Smooth muscle cell of the brain vasculature (primary cell): ENCODE results near the gene INVS.
"Not testable (repeated sequence)": the region's sequence is repeated elsewhere in the genome, so short reads cannot be mapped to it uniquely, and the experiment has no call there.

Experiments
- DNase-seq: peaks from one replicate; pipeline ENCODE4 v3.0.0-alpha.2; 2012; ENCODE audit warnings: low read depth, low spot score

The INVS gene

DNA sequence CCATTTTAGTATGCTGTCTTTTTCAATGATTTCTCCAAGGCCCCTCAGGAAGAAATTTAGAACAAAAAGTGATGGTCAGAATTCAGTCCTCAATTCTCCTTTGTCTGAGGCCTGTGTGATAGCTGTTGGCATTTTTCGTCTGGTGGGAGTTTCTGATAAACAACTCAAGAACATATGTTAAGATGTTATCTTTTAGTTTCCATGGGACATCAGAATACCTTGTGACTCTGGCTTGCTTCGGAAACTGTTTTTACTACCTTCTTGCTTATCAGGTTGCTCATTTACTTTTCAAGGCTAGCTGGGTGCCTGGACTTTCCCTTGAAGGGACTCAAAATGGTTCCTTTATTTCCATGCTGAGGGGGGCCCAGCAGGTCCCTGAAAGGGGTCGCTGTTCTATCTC, 97.2 kb downstream of the INVS start:
- no peak for DNase-seq

DNA sequence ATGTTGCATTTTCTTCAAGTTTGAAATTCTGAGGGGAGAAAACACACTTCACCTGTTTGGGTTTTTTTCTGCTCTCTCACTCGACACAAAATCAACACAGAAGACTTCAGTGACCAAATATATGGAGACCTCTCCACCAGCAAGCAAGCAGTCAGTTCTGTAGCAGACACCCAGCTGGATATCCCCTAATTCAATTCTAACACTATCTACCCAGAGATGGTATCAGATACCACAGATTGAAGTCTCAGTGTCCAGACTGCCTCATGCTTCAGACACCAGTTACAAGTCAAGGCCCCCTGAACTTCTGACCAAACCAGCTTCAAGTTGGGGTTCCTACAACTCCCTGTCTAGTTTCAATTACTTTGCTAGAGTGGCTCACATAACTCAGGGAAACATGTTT, 97.8 kb downstream of the INVS start:
- DNase-seq: no peak

DNA sequence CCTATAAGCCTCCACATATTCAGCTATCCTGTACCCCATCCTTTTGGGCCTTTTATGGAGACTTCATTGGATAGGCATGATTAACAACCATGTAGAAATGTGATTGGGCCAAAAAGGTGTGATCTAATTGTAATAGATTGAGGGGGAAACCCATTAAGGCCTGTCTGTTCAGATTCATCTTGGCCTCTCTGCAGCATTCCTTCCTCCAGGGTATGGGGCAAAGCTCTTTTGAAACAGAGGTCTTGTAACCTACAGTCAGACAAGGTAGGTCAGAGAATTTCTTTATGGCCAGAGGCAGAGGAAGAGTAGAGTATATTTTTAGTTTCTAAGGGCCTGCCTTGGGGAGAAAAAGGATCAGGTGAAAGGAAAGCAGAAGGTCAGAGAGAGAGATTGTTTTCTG, 98.5 kb downstream of the INVS start:
- DNase-seq: no peak

DNA sequence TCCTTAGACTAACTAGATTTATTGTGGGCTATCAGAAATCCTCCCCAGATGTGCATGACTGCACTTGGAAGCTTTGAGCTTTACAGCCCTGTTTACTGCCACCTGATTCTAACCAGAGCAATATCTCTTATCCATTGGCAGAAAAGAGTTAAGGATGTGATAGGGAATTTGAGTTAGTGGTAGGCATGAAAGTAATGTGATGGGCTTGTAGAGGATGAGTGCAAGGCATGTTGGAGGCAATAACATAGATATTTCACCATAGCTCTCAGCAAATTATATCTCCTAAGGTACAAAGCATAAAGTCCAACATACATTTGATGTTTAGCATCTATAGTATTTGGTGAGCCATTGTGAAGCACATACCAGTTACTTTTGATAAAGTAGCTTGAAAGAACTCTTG, 103.8 kb downstream of the INVS start:
- DNase-seq: no peak

DNA sequence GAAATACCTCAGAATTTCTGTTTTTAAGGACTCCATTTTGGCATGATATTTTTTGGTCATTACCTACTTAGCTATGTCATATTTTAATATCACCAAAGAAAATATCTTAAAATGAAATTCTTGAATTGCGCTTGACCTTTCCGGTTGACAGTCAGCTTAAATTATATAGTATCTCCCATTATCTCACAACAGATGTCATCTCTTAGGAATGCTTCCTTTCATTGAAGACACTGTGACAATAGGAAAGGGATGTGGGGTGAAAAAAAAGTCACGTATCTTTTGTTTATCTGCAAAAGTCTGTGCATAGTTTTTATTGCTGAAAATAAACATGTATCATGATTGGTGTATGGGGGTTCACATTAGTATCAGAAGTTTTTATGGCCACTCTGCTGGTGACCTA, 105.8 kb downstream of the INVS start:
- DNase-seq: no peak

DNA sequence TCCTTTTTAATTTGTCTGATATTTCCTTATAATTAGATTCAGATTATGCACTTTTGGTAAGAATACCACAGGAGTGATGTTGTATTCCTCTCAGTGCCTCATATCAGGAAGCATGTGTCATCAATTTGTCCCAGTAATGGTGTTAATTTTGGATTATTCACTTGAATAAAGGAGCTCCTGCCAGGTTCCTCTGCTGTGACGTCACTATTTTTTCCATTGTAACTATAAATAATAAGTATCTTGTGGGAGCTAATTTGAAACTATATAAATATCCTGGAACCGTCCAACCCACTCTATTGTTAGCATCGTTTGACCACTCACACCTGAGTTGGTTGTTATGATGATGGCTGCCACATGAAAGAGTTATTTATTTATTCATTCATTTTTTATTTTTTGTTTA, 107.9 kb downstream of the INVS start:
- DNase-seq: no peak

DNA sequence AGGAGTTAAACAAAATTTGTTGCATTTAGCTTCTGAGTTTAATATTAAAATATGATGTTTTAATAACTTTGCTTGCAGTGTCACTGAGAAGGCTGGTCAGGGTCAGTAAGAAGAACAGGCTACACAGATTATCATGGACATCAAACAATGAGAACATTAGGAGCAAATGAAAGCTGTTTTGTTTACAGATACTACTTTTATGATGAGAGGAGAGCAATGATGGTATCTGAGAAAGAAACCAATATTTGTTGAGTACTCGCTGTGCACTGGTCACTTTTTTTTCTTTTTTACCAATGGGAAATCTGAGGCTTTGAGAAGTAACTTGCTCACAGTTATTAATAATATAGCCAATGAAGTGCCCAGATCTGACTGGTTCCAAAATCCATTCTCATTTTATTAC, 109.6 kb downstream of the INVS start:
- no peak for DNase-seq

DNA sequence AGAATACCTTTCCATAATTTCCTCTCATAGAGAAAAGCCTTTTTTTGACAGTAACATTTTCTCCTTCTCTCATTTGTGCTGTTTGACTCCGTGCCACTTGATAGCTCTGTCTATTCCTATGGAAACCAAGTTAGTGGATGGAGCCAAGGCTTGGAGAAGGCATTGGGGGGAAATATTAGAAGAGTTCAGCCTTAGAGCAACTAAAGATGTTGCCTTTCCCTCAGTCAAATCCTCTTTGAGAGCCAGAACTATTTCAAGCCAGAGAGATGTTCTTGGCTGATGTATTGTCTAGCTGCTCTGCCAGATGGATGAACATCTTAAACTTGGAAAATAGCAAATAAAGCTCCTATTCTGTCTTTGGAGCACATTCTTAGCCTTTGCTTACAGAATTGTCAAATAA, 112.4 kb downstream of the INVS start:
- DNase-seq: no peak

DNA sequence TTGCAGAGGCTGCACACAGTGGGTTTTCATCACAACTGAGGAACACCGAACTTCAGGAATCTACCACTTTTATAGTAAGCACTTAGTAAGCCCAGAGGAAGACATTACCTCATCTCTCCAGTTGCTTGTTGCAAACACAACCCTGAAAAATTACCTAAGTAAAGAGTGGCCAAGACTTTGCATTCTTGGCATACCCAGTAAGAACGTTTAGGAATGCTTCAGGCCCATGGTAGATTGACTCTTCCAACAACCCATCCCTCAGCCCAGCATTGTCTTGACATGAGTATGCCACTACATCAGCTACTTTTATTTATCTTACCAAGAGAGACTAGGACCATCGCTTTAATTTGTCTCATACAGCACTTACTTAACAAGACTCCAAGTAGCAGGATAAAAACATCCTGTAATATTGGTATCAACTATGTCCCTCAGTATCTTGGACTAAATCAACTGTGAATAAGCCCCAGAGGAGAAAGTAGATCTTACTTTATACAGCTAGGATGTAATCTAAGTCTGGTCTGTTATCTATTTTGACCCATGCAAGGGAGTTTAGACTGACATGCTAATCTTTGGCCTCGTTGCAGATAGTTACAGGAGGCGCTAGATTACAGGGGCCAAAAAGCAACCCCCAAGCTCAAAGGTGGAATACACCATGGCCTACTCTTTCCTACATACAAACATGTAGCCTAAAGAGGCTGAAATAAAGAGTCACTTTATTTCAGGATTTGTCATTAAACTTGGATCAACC, 114.9 kb downstream of the INVS start:
- no peak for DNase-seq

DNA sequence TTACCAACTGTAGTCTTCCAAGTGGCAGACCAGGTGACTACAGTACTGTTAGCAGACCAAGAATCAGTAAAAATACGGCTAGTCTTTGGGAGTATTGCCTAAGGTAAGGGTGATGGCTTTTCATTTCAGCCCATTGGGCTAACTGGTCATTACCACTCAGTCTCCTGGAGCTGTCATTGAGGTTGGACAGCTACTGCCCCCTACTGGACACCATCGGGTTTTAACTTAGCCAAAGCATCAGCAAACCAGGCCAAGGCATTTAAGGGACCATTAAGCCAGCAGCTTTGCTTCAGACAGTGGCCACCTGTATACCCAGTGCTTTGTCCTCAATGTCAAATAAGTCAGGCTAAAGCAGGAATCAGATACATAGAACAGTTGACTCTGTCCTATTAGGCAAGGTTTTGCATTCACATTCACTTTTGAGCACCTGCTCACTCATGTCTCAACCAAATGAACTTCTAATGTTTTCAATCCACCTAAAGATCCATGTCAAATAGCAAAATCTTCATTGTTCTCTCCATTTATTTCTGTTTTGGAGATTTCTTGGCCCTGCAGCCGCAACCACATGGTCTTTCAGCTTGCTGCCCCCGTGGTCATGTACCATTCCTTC, 117.2 kb downstream of the INVS start:
- no peak for DNase-seq

DNA sequence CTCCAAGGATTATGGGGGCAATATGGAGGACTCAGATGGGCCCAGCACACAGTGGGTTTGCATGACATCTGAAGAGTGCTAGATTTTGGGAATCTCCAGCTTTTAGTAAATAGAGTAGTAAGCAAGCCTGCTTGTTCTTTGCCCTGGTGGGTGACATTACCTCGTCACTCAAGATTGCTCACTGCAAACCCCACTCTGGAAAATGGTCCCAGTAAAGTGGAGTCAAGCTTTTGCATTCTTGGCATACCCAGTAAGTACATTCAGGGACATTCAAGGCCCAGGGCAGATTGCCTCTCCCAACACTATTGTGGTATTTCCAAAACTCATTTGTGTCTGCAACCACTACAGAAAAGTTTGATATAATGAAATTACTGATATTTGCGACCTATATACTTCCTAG, 118.5 kb downstream of the INVS start:
- no peak for DNase-seq

DNA sequence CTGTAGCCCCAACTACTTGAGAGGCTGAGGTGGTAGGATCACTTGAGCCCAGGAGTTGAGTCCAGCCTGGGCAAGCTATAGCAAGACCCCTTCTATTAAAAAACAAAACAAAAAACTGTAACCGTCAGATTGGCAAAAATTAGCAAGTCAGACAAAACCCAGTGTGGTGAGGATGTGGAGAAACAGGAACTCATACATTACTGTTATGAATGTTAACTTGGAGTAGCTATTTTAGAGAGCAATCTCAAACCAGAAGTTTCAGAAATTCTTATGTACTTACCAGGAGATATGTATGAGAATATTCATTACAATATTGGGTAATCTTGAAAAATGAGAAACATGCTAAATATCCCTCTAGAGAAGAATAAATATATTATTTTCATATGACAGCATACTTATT, 120.3 kb downstream of the INVS start:
- no peak for DNase-seq

DNA sequence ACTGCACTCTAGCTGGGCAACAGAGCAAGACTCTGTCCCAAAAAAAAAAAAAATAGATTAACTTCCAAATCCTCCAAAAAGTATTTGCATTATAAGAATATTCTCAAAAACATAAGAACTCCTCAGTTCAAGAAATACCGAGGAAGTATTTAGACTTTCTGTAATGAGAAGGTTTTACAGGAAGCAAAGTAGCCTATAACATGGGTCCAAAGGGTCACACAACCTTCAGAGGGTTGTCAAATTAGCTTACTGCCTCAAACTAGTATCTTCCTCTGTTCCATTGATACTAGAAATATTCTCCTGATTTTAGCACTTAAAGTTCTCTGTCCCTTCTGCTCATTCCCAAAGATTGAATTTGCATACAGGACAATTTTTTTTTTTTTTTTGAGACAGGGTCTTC, 121.9 kb downstream of the INVS start:
- DNase-seq: no peak

DNA sequence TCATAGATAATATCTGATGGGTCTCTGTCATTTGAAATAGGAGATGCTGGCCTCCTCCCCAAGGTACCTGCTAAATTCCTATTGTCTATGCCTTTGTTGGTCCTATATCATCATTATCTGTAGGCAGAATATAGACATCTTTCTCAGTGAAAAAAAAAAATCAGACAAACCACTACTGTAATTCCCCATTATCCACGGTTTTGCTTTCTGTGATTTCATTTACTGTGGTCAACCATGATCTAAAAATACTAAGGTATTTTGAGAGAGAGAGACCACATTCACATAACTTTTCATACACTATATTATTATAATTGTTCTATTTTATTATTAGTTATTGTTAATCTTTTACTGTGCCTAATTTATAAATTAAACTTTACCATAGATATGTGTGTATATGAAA, 122.5 kb downstream of the INVS start:
- DNase-seq: no peak

DNA sequence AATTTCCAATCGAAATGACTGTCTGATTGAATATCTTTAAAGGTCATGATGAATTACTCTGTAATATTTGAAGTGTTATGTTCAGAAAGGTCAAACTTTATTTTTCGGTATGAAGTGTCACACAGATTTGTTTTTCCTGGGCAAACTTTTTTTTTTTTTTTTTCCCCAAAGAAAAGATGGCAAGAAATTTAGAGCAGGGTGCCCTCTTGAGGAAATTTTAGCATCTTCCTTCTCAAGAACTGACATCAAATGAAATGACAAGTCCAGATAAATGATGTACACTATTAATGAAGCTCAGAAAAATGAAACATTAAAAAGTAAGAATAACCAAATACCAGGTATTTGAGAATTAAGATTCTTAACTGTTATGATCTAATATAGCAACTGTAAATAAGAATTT, 123.6 kb downstream of the INVS start:
- no peak for DNase-seq

DNA sequence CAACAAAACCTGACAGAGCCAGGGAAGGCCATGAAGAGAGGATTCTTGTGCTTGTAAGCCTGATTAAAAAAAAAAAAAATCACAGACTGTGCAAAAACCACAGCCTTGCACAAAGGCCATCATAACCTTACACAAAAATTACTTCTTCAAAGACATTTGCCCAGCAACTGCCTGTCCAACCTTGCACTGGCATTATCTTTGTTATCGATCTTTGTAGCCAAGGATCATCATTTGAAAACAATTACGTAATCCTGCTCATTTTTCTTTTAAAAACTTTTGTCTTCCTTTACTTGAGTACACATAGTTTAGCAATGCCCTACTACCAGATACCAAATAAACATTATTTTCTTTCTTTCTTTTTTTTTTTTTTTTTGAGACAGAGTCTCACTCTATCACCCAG, 128.6 kb downstream of the INVS start:
- no peak for DNase-seq

DNA sequence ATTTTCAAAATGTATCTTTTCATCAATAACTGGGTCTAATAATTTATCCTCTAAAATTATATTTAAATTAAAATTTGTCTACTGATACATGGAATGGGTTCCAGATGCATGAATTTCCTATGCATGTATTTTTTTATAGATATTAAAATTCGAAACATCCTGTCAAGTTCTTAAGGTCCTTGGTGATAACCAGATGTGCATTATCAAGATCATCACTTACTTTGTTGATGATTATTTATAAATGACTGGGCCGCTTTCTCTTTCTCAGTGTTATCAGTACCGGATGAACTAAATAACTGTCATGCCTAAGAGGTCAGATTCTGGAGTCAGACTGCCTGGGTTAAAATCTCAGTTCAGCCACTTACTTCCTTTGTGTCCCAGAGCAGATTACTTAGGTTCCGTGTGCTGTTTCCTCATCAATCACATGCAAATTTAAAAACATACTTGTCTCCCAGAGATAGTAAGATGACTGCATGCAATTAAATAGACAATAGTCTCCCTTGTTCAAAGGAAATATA, 129.4 kb downstream of the INVS start:
- no peak for DNase-seq

DNA sequence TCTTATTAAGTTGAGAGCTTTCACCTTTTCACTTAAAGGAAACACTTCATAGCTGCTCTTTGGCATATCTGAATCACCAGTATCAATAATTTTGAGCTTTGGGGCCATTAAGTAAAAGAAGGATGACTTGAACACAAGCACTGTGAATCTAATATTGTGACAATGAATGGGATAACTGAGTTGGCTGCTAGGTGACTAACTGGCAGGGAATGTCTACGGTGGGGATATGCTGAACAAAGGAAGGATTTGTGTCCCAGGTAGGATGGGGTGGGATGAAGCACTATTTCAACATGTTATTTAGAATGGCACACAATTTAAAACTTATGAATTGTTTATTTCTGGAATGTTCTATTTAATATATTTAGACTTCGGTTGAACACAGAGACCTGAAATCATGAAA, 130.1 kb downstream of the INVS start:
- no peak for DNase-seq

DNA sequence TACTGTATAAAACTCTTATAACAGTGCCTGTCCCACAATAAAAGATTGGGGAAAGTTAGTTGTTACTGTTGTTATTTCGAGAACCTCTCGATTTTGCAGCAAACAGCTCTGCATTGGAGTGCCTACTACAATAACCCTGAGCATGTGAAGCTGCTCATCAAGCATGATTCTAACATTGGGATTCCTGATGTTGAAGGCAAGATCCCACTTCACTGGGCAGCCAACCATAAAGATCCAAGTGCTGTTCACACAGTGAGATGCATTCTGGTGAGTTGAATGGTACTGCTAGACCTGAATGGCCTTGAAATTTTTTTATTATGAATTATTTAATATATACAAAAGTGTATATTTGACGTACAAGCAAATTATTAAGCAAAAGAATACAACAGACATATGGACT, 130.5 kb downstream of the INVS start:
- DNase-seq: no peak

DNA sequence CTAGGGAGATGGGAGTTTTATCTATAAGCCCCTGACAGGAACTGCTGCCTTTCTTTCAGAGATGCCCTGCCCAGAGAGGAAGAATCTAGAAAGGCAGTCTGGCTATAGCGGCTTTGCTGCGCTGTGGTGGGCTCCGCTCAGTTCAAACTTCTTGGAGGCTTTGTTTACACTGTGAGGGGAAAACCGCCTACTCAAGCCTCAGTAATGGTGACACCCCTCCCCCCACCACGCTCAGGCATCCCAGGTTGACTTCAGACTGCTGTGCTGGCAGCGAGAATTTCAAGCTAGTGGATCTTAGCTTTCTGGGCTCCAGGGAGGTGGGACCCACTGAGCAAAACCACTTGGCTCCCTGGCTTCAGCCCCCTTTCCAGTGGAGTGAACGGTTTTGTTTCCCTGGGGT, 137.9 kb downstream of the INVS start:
- DNase-seq: not testable (repeated sequence)

DNA sequence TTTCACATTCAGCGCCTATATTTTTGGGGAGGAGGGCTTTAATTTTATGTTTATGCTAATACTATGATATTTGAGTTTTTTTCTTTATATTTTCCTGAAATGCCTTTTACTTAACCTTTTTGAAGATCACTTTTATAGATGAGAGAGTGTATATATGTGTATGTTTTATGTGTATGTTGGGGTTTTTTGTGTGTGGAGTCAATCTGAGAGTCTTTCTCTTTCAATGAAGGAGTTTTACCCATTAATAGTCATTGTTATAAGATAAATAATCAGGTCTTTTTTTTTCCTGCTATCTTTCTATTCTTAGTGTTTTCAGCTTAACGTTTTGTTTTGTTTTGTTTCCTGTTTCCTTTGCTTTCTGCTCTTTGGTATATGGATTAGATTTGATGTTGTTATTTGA, 141.5 kb downstream of the INVS start:
- DNase-seq: no peak

DNA sequence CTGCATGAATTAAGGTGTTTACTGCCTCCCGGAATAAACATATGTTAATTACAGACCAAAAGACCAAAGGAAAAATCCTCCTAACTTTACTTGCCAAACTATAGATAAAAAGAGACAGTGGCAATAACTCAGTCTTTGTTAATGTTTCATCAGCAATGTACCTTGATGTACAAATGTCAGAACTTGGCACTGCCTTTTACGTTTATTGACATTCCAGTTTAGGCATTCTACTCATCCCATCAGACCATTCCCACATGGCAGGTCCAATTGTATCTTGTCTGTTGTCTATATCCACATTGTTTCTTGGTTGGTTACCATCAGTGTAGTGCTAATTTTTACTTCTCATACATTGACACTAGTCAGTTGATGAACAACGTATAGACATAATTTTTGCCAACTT, 168.2 kb downstream of the INVS start:
- DNase-seq: no peak

DNA sequence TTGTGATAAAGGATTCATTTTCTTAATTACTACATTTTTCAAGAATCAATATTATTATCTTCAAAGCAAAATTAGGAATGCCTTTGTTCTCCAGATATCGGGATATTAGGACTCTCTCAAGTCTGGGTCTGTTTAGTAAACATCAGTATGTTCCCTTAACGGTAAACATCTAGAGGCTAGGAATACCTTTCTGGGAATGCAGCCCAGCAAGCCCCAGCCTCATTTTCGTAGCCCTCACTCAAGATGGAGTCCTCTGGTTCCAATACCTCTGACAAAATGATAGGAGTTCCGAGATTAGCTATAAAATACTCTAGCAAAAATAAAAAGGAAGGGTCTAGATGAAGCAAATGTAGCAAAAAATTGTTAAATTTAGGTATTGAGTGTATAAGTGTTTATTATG, 169.2 kb downstream of the INVS start:
- no peak for DNase-seq

DNA sequence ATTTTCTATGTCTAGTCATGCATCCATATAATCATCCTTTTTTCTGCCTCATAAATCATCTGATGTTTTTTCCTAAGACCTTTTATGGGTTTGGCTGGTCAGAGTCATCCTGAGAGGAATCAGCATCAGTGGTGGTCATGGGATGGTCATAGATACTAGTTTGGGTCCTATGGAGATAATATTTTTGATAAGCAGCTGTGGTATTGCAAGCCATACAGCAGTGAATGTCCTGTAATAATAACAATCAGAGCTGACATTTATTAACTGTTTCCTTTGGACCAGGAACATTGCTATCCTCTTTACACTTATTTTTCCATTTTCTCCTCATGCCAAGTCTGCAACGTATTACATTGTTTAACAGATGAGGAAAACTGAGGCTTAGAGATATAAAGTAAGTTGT, 170.6 kb downstream of the INVS start:
- no peak for DNase-seq
